NB4 (cell line): ENCODE measurements around the gene PLA2G2C.
A peak's percentile ranks its signal among the peaks of the same experiment; 100 is the strongest.

Experiments used
- DNase-seq: peaks from one replicate; pipeline ENCODE4 v3.0.0; 2010; ENCODE audit warnings: low read depth
- H3K4me3 ChIP-seq: one replicate; pipeline ENCODE4 v1.5.1; 2011; ENCODE audit warnings: mild to moderate bottlenecking, low read depth, low read length, moderate library complexity
- CTCF ChIP-seq: IDR thresholded peaks from one replicate; pipeline ENCODE4 v1.5.1; 2012; ENCODE audit warnings: low read depth, low read length
- MYC ChIP-seq: IDR thresholded peaks from 2 replicates; pipeline ENCODE4 v1.6.1; 2011; ENCODE audit warnings: low read depth, low read length
- POLR2A ChIP-seq: IDR thresholded peaks from 2 replicates; pipeline ENCODE4 v1.6.1; 2011; ENCODE audit warnings: mild to moderate bottlenecking; ENCODE audit not compliant: insufficient read length; ENCODE audit errors: extremely low read depth
- TF ChIP-seq, protein P1 (sequence below): IDR thresholded peaks from 2 replicates; pipeline ENCODE4 v1.6.1; 2011; ENCODE audit warnings: low read depth, low read length

The PLA2G2C gene

DNA sequence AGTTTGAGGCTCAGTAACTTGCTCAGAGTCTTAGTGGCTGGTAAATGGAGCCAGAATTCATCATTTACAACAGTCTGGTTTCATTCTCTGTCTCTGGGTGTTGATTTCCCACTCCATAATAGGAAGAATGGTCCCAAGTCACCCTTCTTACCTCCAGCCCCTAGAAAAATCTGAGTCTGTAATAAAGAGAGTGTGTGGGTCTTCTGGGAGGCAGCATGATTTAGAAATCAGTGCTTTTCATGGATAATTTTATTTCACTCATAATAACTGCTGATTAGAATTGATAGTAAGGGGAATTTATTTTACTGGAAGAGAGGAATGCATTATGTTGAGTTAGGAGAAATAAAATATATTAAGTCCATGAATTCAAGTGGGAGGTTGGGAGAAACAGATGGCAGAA, 69.1 kb downstream of the PLA2G2C start:
- TF ChIP-seq, protein P1, sequence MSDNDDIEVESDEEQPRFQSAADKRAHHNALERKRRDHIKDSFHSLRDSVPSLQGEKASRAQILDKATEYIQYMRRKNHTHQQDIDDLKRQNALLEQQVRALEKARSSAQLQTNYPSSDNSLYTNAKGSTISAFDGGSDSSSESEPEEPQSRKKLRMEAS = no peak
- TF ChIP-seq MYC (no peak), POLR2A (no peak), CTCF (no peak)
- DNase-seq = no peak
- no peak overlapping the region for H3K4me3 ChIP-seq

DNA sequence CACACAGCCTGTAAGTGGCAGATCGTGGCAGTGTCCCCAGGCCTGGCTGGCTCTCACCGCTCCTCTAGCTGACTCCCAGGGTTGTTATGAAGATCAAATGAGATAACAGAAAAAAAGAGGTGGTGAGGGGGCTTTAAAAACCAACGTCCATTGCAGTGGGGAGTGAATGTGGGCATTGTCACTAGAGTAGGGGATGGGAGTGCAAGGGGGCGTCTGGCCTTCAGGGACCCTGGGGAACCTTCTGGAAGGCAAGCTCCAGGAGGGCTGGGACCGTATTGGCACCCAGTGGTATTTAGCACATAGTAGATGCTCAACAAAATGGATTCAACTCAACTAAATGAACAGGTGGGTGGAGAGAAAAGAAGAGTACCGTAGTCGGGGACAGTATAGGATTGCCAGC, 70.4 kb downstream of the PLA2G2C start:
- no peak overlapping the region for H3K4me3 ChIP-seq
- TF ChIP-seq POLR2A = no peak
- TF ChIP-seq, protein P1 = no peak
- TF ChIP-seq CTCF = no peak
- no peak for TF ChIP-seq MYC
- DNase-seq = no peak

GRCh38 chr1:20115479-20115878, 70.8 kb downstream of the PLA2G2C start:
- no peak for DNase-seq
- H3K4me3 ChIP-seq = no peak overlapping the region
- TF ChIP-seq CTCF (peak; percentile 11), POLR2A (no peak)

DNA sequence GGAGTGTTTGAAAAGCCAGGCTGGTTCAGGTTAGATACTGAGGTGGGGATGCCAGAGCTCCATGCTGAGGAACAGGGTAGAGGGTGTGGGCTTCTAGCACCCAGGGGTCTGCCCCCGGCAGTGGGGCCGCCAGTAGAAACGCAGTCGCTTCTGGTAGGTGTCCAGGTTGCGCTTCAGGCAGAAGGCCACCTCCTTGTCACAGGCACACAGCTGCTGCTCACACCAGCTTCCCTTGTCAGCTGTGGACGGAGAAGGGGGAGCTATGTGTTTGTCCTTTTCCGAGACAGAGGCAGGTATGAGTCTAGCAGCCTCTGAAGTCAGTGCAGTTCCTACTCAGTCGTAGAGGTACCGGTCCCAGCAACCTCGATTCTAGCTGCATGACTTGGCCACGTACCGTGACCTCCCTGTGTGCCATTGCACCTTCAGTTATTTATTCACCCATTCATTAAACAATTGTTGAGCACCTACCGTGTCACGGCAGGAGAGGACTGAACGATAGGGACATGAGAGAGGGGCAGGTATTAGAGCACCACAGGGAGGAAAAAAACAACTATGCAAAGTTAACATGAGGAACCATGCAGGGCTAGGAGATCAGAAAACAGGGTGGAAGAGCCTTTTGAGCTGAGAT, 72.2 kb downstream of the PLA2G2C start:
- TF ChIP-seq, protein P1 = no peak
- TF ChIP-seq CTCF (no peak), MYC (no peak), POLR2A (no peak)
- no peak for DNase-seq
- H3K4me3 ChIP-seq = no peak overlapping the region
